Head of caudate nucleus (tissue), 42 donors: Measurements from ENCODE around the gene MBNL1.

ENCODE experiments used
- DNase-seq, 42 donors: peaks; one replicate each; pipeline versions ENCODE4 v3.0.0 to v3.0.0-alpha.2; 2020 to 2021; ENCODE audit warnings: mixed read lengths in 7 of 42
- intact Hi-C: fragments of 100-400 bp; cut with DNase I; formaldehyde crosslinking; loops from one replicate; pipeline ENCODE4 v1.15.0; 2022

Gene MBNL1

GRCh38 chr3:152469248-152470025 lies 200.7 kb downstream of the MBNL1 start:
- DNase-seq: no peak
- intact Hi-C loops: loop anchor here (5.0 to 10.0 kb wide), 2 partner anchors 53 to 105 kb away; no protein-coding TSS in a partner anchor

DNA sequence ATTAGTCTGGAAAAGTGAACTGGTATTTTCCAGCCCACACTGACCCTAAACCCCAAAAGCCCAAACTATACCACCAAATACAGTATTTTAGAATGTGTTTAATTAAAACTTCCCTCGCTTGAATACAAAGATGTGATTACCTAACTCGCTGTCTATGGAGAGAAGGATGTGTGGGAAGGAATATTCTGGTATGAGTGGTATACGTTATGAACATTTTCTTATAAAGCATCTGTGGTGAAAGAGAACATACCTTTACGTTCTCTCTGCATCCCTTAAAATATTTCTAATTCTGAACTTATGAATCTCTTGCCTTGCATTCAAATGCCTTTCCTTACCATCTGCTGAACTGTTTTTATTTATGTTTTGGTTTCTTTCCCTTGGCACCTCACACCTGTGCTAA lies 201.4 kb downstream of the MBNL1 start:
- intact Hi-C loops: loop anchor here (5.0 to 10.0 kb wide), 2 partner anchors 52 to 105 kb away; no protein-coding TSS in a partner anchor
- no peak for DNase-seq

GRCh38 chr3:152470893-152471292 lies 202.2 kb downstream of the MBNL1 start:
- intact Hi-C loops: loop anchor here (5.0 to 10.0 kb wide), 2 partner anchors 51 to 104 kb away; no protein-coding TSS in a partner anchor
- DNase-seq: no peak

- peak in 39 of 42 donors; percentile 19 to 88 (median 65) for DNase-seq
- intact Hi-C loops: loop anchor here (5.0 to 10.0 kb wide), 2 partner anchors 50 to 103 kb away; no protein-coding TSS in a partner anchor
Measured at GRCh38 chr3:152471814-152472671, 203.3 kb downstream of the MBNL1 start.

- intact Hi-C loops: loop anchor here (5.0 to 10.0 kb wide), 2 partner anchors 50 to 102 kb away; no protein-coding TSS in a partner anchor
- no peak for DNase-seq
Measured at GRCh38 chr3:152472672-152472954, 203.9 kb downstream of the MBNL1 start.

- intact Hi-C loops: loop anchor here (5.0 to 10.0 kb wide), 2 partner anchors 48 to 100 kb away; no protein-coding TSS in a partner anchor
- peak in 13 of 42 donors; percentile 26 to 60 (median 36) for DNase-seq
Measured at GRCh38 chr3:152474585-152474984, 205.9 kb downstream of the MBNL1 start.

- no peak for DNase-seq
- intact Hi-C loops: loop anchor here (10.0 kb wide), 1 partner anchor 97 kb away; no protein-coding TSS in a partner anchor
Measured at GRCh38 chr3:152477422-152477821, 208.7 kb downstream of the MBNL1 start.

GRCh38 chr3:152480282-152480953 lies 211.7 kb downstream of the MBNL1 start:
- intact Hi-C loops: no loop called here
- DNase-seq: no peak

DNA sequence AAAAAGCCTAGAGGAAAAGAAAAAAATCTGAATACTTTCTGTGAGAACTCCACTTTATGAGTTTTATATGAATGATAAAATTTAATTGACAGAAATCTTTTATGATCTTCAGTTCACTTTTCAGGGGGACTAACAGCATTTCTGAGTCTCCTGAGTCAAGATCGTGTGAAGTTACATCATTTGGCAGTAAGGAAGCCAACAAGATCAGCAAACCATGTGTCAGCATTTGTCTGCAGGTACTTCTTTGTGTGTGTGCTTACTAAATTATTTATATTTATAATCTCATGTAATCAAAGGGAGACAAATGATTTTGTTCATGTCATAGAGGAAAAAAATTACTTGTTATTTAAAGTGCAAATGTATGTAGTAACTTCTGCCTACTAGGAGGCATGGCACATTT lies 217.6 kb downstream of the MBNL1 start:
- no peak for DNase-seq
- intact Hi-C loops: no loop called here

GRCh38 chr3:152488449-152488848 lies 219.7 kb downstream of the MBNL1 start:
- DNase-seq: no peak
- intact Hi-C loops: no loop called here

DNA sequence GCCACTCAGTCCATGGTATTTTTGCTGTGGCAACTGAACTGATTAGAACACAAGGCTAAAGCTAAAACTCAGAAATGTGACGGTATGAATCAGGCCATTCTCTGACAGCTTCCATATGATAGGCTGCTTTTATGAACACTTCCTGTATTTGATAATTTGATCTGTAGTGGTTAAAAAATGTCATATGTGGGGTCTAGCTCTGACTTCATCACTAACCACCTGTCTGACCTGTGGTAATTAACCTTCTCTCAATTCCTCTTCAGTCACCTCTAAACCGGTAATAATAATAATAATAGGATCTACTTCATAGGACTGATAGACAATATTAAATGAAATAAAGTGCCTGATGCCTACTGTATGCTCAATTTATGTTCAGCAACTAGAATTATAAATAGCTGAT lies 223.2 kb downstream of the MBNL1 start:
- DNase-seq: no peak
- intact Hi-C loops: no loop called here

DNA sequence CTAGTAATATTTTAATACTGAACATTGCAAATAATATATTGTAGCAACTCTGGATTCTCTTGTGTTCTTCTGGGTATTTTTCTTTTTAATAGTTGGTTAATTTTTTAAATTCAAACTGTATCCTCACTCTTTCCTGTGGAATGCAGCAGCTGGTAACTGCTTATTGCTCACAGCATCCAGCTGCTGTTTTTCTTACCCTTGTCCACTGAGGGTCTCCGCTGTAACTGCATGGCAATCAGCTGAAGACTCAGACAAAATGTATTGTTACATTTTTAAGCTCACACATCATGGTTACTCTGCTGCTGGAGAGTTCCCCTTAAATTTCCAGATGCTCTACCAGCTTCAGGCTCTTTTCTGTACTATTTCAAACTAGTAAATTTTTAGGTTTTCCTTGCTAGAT lies 227.6 kb downstream of the MBNL1 start:
- intact Hi-C loops: no loop called here
- no peak for DNase-seq

- no peak for DNase-seq
- intact Hi-C loops: no loop called here
Measured at GRCh38 chr3:152496716-152497115, 228.0 kb downstream of the MBNL1 start.

GRCh38 chr3:152497457-152497856 lies 228.7 kb downstream of the MBNL1 start:
- no peak for DNase-seq
- intact Hi-C loops: no loop called here

DNA sequence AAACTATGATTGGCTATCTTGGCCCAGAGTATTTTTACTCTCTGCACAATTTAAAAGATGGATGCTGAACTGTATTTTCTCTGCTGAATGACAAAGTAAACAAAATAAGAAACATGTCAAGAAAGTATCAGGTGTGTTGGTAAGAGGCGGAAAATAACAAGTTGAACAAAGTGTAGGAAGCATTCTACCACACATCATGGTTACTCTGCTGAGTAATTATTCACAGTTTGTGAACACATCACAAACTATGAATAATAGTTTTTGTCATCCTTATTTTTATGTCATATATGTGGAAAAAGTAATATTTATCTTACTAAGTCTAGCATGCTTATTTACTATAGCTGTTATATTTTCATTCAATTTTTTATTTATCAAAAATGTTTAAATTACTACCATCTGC lies 229.2 kb downstream of the MBNL1 start:
- DNase-seq: no peak
- intact Hi-C loops: no loop called here

DNA sequence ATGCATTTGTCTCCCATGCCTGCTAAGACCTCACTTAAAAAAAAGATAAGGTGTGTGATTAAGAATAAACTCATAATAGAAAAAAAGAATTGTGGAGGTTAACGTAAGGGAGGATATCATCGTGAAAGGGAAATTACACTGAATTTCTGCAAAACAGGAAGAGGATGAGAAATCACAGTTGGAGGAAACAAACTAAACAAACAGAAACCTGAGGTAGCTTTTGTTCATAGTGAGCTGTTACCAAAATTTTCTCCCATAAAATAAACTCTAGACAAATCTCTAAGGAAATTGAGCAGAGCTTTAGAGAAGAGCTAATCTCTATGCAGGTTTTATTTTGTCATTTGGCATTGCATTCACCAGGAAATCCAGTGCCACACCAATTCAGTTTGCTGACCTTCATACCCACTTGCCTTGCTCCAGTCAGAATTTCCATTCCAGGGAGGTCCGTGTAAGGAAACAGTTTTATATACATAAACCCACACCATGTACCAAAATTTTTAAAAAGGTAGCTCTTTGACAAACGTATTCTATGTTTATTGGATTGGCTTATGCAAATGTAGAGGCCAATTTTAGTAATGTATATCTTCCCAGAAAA lies 231.2 kb downstream of the MBNL1 start:
- DNase-seq: no peak
- intact Hi-C loops: no loop called here

DNA sequence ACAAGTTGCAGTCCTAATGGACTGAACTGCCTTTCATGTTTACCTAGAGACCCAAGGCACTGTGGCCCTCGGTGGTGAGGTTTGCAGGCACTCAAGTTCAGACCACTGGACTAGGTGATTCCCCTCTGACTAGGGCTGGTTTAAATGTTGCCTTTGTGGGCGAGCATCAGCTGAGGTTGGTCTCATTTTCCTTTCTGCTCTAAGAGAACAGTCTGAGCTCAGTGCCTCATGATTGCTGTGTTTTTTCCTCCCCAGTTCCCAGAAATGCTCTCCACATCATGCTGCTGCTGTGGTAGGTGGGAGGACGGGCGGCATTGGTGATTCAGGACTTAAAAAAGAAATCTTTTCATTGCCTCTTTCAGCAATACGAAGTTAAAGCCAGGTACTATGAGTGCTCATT lies 237.2 kb downstream of the MBNL1 start:
- intact Hi-C loops: no loop called here
- peak in 30 of 42 donors; percentile 4 to 68 (median 26) for DNase-seq

- no peak for DNase-seq
- intact Hi-C loops: no loop called here
Measured at GRCh38 chr3:152508705-152509104, 240.0 kb downstream of the MBNL1 start.

DNA sequence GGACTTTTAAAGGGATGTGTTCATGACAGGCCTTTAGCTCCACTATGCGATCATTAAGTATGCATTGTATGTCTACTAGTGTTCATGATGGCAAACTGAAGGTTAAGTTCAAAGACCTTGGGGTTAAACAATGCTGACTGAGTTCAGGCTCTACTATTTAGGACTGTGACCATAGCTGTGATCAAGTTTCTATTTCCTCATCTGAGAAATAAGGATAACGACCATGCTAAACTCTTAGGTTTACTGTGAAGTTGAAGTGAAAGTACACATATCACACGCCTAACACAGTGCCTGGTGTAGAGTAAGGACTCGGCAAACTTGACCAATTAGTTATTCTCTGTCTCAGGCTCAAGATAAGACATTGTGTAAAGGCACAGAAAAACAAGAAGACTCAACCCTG lies 243.2 kb downstream of the MBNL1 start:
- intact Hi-C loops: no loop called here
- DNase-seq: no peak
